Stomach (tissue), 4 donors: ENCODE results near the gene PPP2CA.
"Not testable (repeated sequence)": the region's sequence is repeated elsewhere in the genome, so short reads cannot be mapped to it uniquely, and the experiment has no call there.

Experiments used
- EP300 ChIP-seq: sonication (generic); formaldehyde crosslinking; IDR thresholded peaks from one replicate; pipeline ENCODE4 v1.6.1; 2017; ENCODE audit warnings: antibody characterized with exemption
- POLR2A ChIP-seq, 4 donors: fragments of 450-650 bp; IDR thresholded peaks; one replicate each; pipeline ENCODE4 v1.6.1; 2016; ENCODE audit warnings: antibody characterized with exemption in 4 of 4, control low read depth in 2 of 4, mild to moderate bottlenecking in 1 of 4, moderate library complexity in 1 of 4
- POLR2AphosphoS5 ChIP-seq, 3 donors: sonication (generic); formaldehyde crosslinking; IDR thresholded peaks; one replicate each; pipeline ENCODE4 v1.6.1; 2016; ENCODE audit warnings: antibody characterized with exemption in 3 of 3
- TF ChIP-seq, protein P1 (sequence below), 7 experiments: fragments of 450-650 bp in 4 of 7; fragments of 200-600 bp in 3 of 7; sonication (generic) in 3 of 7; IDR thresholded peaks; one replicate each; pipeline ENCODE4 v1.5.1; 2016 to 2019; ENCODE audit warnings: antibody characterized with exemption in 7 of 7, control low read depth in 2 of 7, mild to moderate bottlenecking in 1 of 7

DNA sequence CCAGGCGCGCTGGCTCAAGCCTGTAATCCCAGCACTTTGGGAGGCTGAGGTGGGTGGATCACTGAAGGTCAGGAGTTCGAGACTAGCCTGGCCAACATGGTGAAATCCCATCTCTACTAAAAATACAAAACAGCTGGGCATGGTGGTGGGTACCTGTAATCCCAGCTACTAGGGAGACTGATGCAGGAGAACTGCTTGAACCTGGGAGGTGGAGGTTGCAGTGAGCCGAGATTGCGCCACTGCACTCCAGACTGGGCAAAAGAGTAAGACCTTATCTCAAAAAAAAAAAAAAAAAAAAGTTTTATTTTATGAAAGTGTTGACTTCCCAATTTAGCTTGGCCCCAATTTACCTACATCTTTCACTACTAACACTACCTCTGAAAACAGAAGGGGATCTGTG lies 4.2 kb downstream of the PPP2CA start:
- TF ChIP-seq, protein P1, sequence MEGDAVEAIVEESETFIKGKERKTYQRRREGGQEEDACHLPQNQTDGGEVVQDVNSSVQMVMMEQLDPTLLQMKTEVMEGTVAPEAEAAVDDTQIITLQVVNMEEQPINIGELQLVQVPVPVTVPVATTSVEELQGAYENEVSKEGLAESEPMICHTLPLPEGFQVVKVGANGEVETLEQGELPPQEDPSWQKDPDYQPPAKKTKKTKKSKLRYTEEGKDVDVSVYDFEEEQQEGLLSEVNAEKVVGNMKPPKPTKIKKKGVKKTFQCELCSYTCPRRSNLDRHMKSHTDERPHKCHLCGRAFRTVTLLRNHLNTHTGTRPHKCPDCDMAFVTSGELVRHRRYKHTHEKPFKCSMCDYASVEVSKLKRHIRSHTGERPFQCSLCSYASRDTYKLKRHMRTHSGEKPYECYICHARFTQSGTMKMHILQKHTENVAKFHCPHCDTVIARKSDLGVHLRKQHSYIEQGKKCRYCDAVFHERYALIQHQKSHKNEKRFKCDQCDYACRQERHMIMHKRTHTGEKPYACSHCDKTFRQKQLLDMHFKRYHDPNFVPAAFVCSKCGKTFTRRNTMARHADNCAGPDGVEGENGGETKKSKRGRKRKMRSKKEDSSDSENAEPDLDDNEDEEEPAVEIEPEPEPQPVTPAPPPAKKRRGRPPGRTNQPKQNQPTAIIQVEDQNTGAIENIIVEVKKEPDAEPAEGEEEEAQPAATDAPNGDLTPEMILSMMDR (IDR thresholded peaks at IDR 0.05), result not testable (repeated sequence)
- not testable (repeated sequence) for TF ChIP-seq POLR2AphosphoS5 (IDR thresholded peaks at IDR 0.05); POLR2A (IDR thresholded peaks at IDR 0.05); EP300
